SK-N-DZ (cell line): ENCODE data around the gene SLC7A11.
"Not testable (repeated sequence)": the region's sequence is repeated elsewhere in the genome, so short reads cannot be mapped to it uniquely, and the experiment has no call there.

Experiments
- DNase-seq: peaks from one replicate; pipeline ENCODE4 v3.0.0-alpha.2; 2015; ENCODE audit warnings: low spot score

Gene SLC7A11

GRCh38 chr4:138243369-138243768, 1.2 kb upstream of the SLC7A11 start:
- no peak for DNase-seq

- DNase-seq, result no peak
Observed at GRCh38 chr4:138242834-138243156, 646 bp upstream of the SLC7A11 start.

GRCh38 chr4:138241281-138242075, 671 bp downstream of the SLC7A11 start:
- DNase-seq, result no peak

GRCh38 chr4:138239491-138239890, 2.7 kb downstream of the SLC7A11 start:
- no peak for DNase-seq

GRCh38 chr4:138238521-138239292, 3.4 kb downstream of the SLC7A11 start:
- DNase-seq, result no peak

- DNase-seq, result not testable (repeated sequence)
Observed at GRCh38 chr4:138237132-138237531, 5.0 kb downstream of the SLC7A11 start.

- DNase-seq, result no peak
Observed at GRCh38 chr4:138236037-138236436, 6.1 kb downstream of the SLC7A11 start.

- DNase-seq, result no peak
Observed at GRCh38 chr4:138235419-138235952, 6.7 kb downstream of the SLC7A11 start.

GRCh38 chr4:138234248-138234647, 7.9 kb downstream of the SLC7A11 start:
- DNase-seq, result no peak

- DNase-seq, result no peak
Observed at GRCh38 chr4:138233313-138234034, 8.7 kb downstream of the SLC7A11 start.

GRCh38 chr4:138232364-138232763, 9.8 kb downstream of the SLC7A11 start:
- DNase-seq, result no peak

GRCh38 chr4:138230048-138230447, 12.1 kb downstream of the SLC7A11 start:
- no peak for DNase-seq

GRCh38 chr4:138229160-138229559, 13.0 kb downstream of the SLC7A11 start:
- DNase-seq, result no peak

- no peak for DNase-seq
Observed at GRCh38 chr4:138226351-138226750, 15.8 kb downstream of the SLC7A11 start.

GRCh38 chr4:138225477-138225876, 16.7 kb downstream of the SLC7A11 start:
- DNase-seq, result no peak

GRCh38 chr4:138224614-138225013, 17.5 kb downstream of the SLC7A11 start:
- no peak for DNase-seq

GRCh38 chr4:138223231-138223910, 18.8 kb downstream of the SLC7A11 start:
- no peak for DNase-seq

GRCh38 chr4:138222046-138222445, 20.1 kb downstream of the SLC7A11 start:
- no peak for DNase-seq

GRCh38 chr4:138218976-138219375, 23.2 kb downstream of the SLC7A11 start:
- DNase-seq, result no peak

- no peak for DNase-seq
Observed at GRCh38 chr4:138217567-138217966, 24.6 kb downstream of the SLC7A11 start.

- no peak for DNase-seq
Observed at GRCh38 chr4:138216272-138216867, 25.8 kb downstream of the SLC7A11 start.
